Measurements from ENCODE around the gene RGPD6.
"Not testable (repeated sequence)": the region's sequence is repeated elsewhere in the genome, so short reads cannot be mapped to it uniquely, and the experiment has no call there.

RGPD6 gene

GRCh38 chr2:110576763-110577416 lies at the start of gene RGPD6:
Gene RGPD6, minus strand, starts transcription at chr2:110577222. Its CDS starts 198 bp downstream, at chr2:110577024.
- H3K27me3 Mint-ChIP-seq; H3K27ac Mint-ChIP-seq (ENCODE audit: low read depth); DNase-seq (ENCODE audit: low spot score in 2 of 2); H3K9me3 Mint-ChIP-seq; H3K4me3 Mint-ChIP-seq; H3K4me1 Mint-ChIP-seq; H3K36me3 Mint-ChIP-seq (ENCODE audit: insufficient read depth): not testable (repeated sequence)
- ATAC-seq (replicated peaks; ENCODE audit: extremely low read depth, poor library complexity, severe bottlenecking): peak; percentile 100

- H3K36me3 Mint-ChIP-seq (ENCODE audit: insufficient read depth); DNase-seq (ENCODE audit: low spot score in 2 of 2); H3K4me1 Mint-ChIP-seq; H3K27ac Mint-ChIP-seq (ENCODE audit: low read depth); H3K27me3 Mint-ChIP-seq; H3K4me3 Mint-ChIP-seq; H3K9me3 Mint-ChIP-seq: not testable (repeated sequence)
- peak; percentile 19 for ATAC-seq (replicated peaks; ENCODE audit: extremely low read depth, poor library complexity, severe bottlenecking)
Observed at GRCh38 chr2:110619326-110619939, 42.4 kb upstream of the RGPD6 start.

- not testable (repeated sequence) for H3K27me3 Mint-ChIP-seq; H3K4me3 Mint-ChIP-seq; DNase-seq (ENCODE audit: low spot score in 2 of 2); H3K4me1 Mint-ChIP-seq; H3K36me3 Mint-ChIP-seq (ENCODE audit: insufficient read depth); ATAC-seq (replicated peaks; ENCODE audit: extremely low read depth, poor library complexity, severe bottlenecking); H3K9me3 Mint-ChIP-seq; H3K27ac Mint-ChIP-seq (ENCODE audit: low read depth)
Observed at GRCh38 chr2:110613927-110614326, 36.9 kb upstream of the RGPD6 start.

GRCh38 chr2:110610613-110611250 lies 33.7 kb upstream of the RGPD6 start:
- not testable (repeated sequence) for DNase-seq (ENCODE audit: low spot score in 2 of 2); H3K4me1 Mint-ChIP-seq; H3K27me3 Mint-ChIP-seq; H3K4me3 Mint-ChIP-seq; H3K27ac Mint-ChIP-seq (ENCODE audit: low read depth); H3K9me3 Mint-ChIP-seq; H3K36me3 Mint-ChIP-seq (ENCODE audit: insufficient read depth)
- ATAC-seq (replicated peaks; ENCODE audit: extremely low read depth, poor library complexity, severe bottlenecking): peak; percentile 41

- not testable (repeated sequence) for H3K9me3 Mint-ChIP-seq; DNase-seq (ENCODE audit: low spot score in 2 of 2); H3K27ac Mint-ChIP-seq (ENCODE audit: low read depth); H3K27me3 Mint-ChIP-seq; H3K36me3 Mint-ChIP-seq (ENCODE audit: insufficient read depth); H3K4me1 Mint-ChIP-seq
- peak overlapping the region; percentile 48 for H3K4me3 Mint-ChIP-seq
- ATAC-seq (replicated peaks; ENCODE audit: extremely low read depth, poor library complexity, severe bottlenecking): peak; percentile 71
Observed at GRCh38 chr2:110609843-110610612, 33.0 kb upstream of the RGPD6 start.

GRCh38 chr2:110608788-110609502 lies 31.9 kb upstream of the RGPD6 start:
- not testable (repeated sequence) for ATAC-seq (replicated peaks; ENCODE audit: extremely low read depth, poor library complexity, severe bottlenecking); H3K4me1 Mint-ChIP-seq; H3K4me3 Mint-ChIP-seq

GRCh38 chr2:110605057-110605456 lies 28.0 kb upstream of the RGPD6 start:
- not testable (repeated sequence) for ATAC-seq (replicated peaks; ENCODE audit: extremely low read depth, poor library complexity, severe bottlenecking); H3K27ac Mint-ChIP-seq (ENCODE audit: low read depth); H3K4me1 Mint-ChIP-seq; H3K9me3 Mint-ChIP-seq; H3K4me3 Mint-ChIP-seq; H3K36me3 Mint-ChIP-seq (ENCODE audit: insufficient read depth); H3K27me3 Mint-ChIP-seq; DNase-seq (ENCODE audit: low spot score in 2 of 2)

More at GRCh38 chr2:110608788-110609502, 31.9 kb upstream of the RGPD6 start:
- not testable (repeated sequence) for H3K9me3 Mint-ChIP-seq; DNase-seq (ENCODE audit: low spot score in 2 of 2); H3K36me3 Mint-ChIP-seq (ENCODE audit: insufficient read depth); H3K27me3 Mint-ChIP-seq; H3K27ac Mint-ChIP-seq (ENCODE audit: low read depth)

- not testable (repeated sequence) for H3K4me1 Mint-ChIP-seq; ATAC-seq (replicated peaks; ENCODE audit: extremely low read depth, poor library complexity, severe bottlenecking); H3K4me3 Mint-ChIP-seq; H3K9me3 Mint-ChIP-seq; H3K27ac Mint-ChIP-seq (ENCODE audit: low read depth); DNase-seq (ENCODE audit: low spot score in 2 of 2); H3K36me3 Mint-ChIP-seq (ENCODE audit: insufficient read depth); H3K27me3 Mint-ChIP-seq
Observed at GRCh38 chr2:110603917-110604591, 27.0 kb upstream of the RGPD6 start.

- not testable (repeated sequence) for H3K9me3 Mint-ChIP-seq; H3K4me3 Mint-ChIP-seq; H3K36me3 Mint-ChIP-seq (ENCODE audit: insufficient read depth); H3K27ac Mint-ChIP-seq (ENCODE audit: low read depth); ATAC-seq (replicated peaks; ENCODE audit: extremely low read depth, poor library complexity, severe bottlenecking); DNase-seq (ENCODE audit: low spot score in 2 of 2); H3K27me3 Mint-ChIP-seq; H3K4me1 Mint-ChIP-seq
Observed at GRCh38 chr2:110602139-110602538, 25.1 kb upstream of the RGPD6 start.

GRCh38 chr2:110591973-110592372 lies 15.0 kb upstream of the RGPD6 start:
- not testable (repeated sequence) for ATAC-seq (replicated peaks; ENCODE audit: extremely low read depth, poor library complexity, severe bottlenecking); H3K27me3 Mint-ChIP-seq; H3K9me3 Mint-ChIP-seq; H3K36me3 Mint-ChIP-seq (ENCODE audit: insufficient read depth); H3K27ac Mint-ChIP-seq (ENCODE audit: low read depth); H3K4me3 Mint-ChIP-seq; DNase-seq (ENCODE audit: low spot score in 2 of 2); H3K4me1 Mint-ChIP-seq

- H3K4me3 Mint-ChIP-seq; DNase-seq (ENCODE audit: low spot score in 2 of 2); H3K27me3 Mint-ChIP-seq; H3K9me3 Mint-ChIP-seq; H3K4me1 Mint-ChIP-seq; H3K36me3 Mint-ChIP-seq (ENCODE audit: insufficient read depth); ATAC-seq (replicated peaks; ENCODE audit: extremely low read depth, poor library complexity, severe bottlenecking); H3K27ac Mint-ChIP-seq (ENCODE audit: low read depth): not testable (repeated sequence)
Observed at GRCh38 chr2:110589677-110590330, 12.8 kb upstream of the RGPD6 start.
